HCT116 (cell line): ENCODE measurements around the gene GPR26.

Experiments
- CTCF ChIP-seq, 3 experiments: fragments of 200-600 bp in 1 of 3; sonication (generic) in 1 of 3; IDR thresholded peaks in 2 of 3; conservative IDR thresholded peaks in 1 of 3; 2 replicates each; pipeline ENCODE4 v1.5.1; 2012 to 2017; ENCODE audit warnings: low read depth in 2 of 3, low read length in 2 of 3, antibody characterized with exemption in 1 of 3, borderline replicate concordance in 1 of 3, control low read depth in 1 of 3, mild to moderate bottlenecking in 1 of 3, mixed read lengths in 1 of 3, mixed run types in 1 of 3, moderate library complexity in 1 of 3; ENCODE audit not compliant: insufficient read depth in 1 of 3
- ELF1 ChIP-seq: IDR thresholded peaks from 2 replicates; pipeline ENCODE4 v1.6.1; 2012; ENCODE audit warnings: low read depth, borderline replicate concordance
- EZH2 ChIP-seq: fragments of 200-600 bp; sonication (generic); IDR thresholded peaks from 2 replicates; pipeline ENCODE4 v1.6.1; 2017; ENCODE audit warnings: antibody characterized with exemption, mixed run types
- JUND ChIP-seq: IDR thresholded peaks from 2 replicates; pipeline ENCODE4 v1.6.1; 2012
- POLR2A ChIP-seq: IDR thresholded peaks from 2 replicates; pipeline ENCODE4 v1.7.0; 2011; ENCODE audit warnings: borderline replicate concordance; ENCODE audit not compliant: insufficient read depth, insufficient read length; ENCODE audit errors: extremely low read depth
- POLR2AphosphoS5 ChIP-seq: IDR thresholded peaks from 2 replicates; pipeline ENCODE4 v1.6.1; 2011; ENCODE audit warnings: mild to moderate bottlenecking, low read depth, low read length, moderate library complexity
- ZNF274 ChIP-seq: fragments of 200-500 bp; sonication (Bioruptor generic); IDR thresholded peaks from 2 replicates; pipeline ENCODE4 v1.6.1; 2014; ENCODE audit warnings: mild to moderate bottlenecking, low read depth, low read length, inconsistent platforms

- TF ChIP-seq EZH2 (no peak), CTCF (IDR thresholded peaks at IDR 0.05 in 2 of 3, conservative IDR thresholded peaks at IDR 0.05 in 1 of 3; ENCODE audit: borderline replicate concordance in 1 of 3, insufficient read depth in 1 of 3, low read depth in 2 of 3, low read length in 2 of 3) (no peak), POLR2A (no peak), ELF1 (no peak), POLR2AphosphoS5 (no peak), JUND (no peak), ZNF274 (no peak)
These were observed 16.3 kb downstream of the GPR26 start for GRCh38 chr10:123682477-123682876.
